PC-3 (cell line): ENCODE data around the gene KLHDC3. TPM values are rescaled to one million over a fixed set of nuclear protein-coding genes. Genes with fewer than 3 reads are reported as not detected.

ENCODE experiments used
- ATAC-seq: fragments of 200-7000 bp; cut with Tn5 transposase; 2 replicates; pipeline ENCODE4 v1.9.1; 2020; ENCODE audit warnings: mild to moderate bottlenecking, moderate library complexity
- BruUV-seq: library from RNA; stranded (reverse); fragments of 400-500 nt; replicated peaks from 2 replicates; lab custom pipeline; 2021; lab: Mats Ljungman, UMichigan
- CTCF ChIA-PET: fragments of 300-600 bp; sonication (Branson Sonifier 250); formaldehyde crosslinking; loops from one replicate; lab custom pipeline; 2022; ENCODE audit warnings: antibody characterized with exemption; lab: Charles Lee
- POLR2A ChIA-PET: fragments of 300-600 bp; sonication (Branson Sonifier 250); formaldehyde crosslinking; loops from one replicate; lab custom pipeline; 2022; ENCODE audit warnings: antibody characterized with exemption; ENCODE audit not compliant: unreplicated experiment; lab: Charles Lee
- DNase-seq: peaks from one replicate; pipeline ENCODE4 v3.0.0-alpha.2; 2015
- H2AFZ ChIP-seq: fragments of 300-600 bp; sonication (generic); 2 replicates; pipeline ENCODE4 v1.6.0; 2016; ENCODE audit warnings: antibody characterized with exemption, low read length
- H3F3A ChIP-seq: fragments of 300-600 bp; sonication (generic); one replicate; pipeline ENCODE4 v1.6.0; 2017; ENCODE audit warnings: antibody characterized with exemption, low read length, control low read depth, mild to moderate bottlenecking; ENCODE audit not compliant: unreplicated experiment
- H3K27ac ChIP-seq: fragments of 300-600 bp; sonication (generic); 2 replicates; pipeline ENCODE4 v1.5.1; 2016; ENCODE audit warnings: mild to moderate bottlenecking, low read length
- H3K27me3 ChIP-seq: fragments of 300-600 bp; sonication (generic); 2 replicates; pipeline ENCODE4 v1.6.1; 2016; ENCODE audit warnings: low read length, mixed read lengths
- H3K36me3 ChIP-seq: fragments of 300-600 bp; sonication (generic); 2 replicates; pipeline ENCODE4 v1.6.1; 2016; ENCODE audit warnings: low read depth, mixed run types, low read length, mixed read lengths
- H3K4me1 ChIP-seq: fragments of 300-600 bp; sonication (generic); 2 replicates; pipeline ENCODE4 v1.5.1; 2016; ENCODE audit warnings: low read length; ENCODE audit not compliant: insufficient read depth
- H3K4me2 ChIP-seq: fragments of 300-600 bp; sonication (generic); 2 replicates; pipeline ENCODE4 v1.6.0; 2016; ENCODE audit warnings: low read length
- H3K4me3 ChIP-seq: fragments of 300-600 bp; sonication (generic); 2 replicates; pipeline ENCODE4 v1.5.1; 2016; ENCODE audit warnings: mild to moderate bottlenecking, low read length, mixed read lengths
- H3K79me2 ChIP-seq: fragments of 300-600 bp; sonication (generic); 2 replicates; pipeline ENCODE4 v1.6.1; 2017; ENCODE audit warnings: low read length, mixed read lengths
- H3K9ac ChIP-seq: fragments of 300-600 bp; sonication (generic); 2 replicates; pipeline ENCODE4 v1.6.0; 2016; ENCODE audit warnings: mild to moderate bottlenecking, low read length
- H3K9me2 ChIP-seq: fragments of 300-600 bp; sonication (generic); replicated peaks from 2 replicates; pipeline ENCODE4 v1.6.1; 2016; ENCODE audit warnings: mixed run types, low read length, mixed read lengths
- H3K9me3 ChIP-seq: fragments of 300-600 bp; sonication (generic); 2 replicates; pipeline ENCODE4 v1.6.1; 2016; ENCODE audit warnings: low read length, mixed read lengths
- H4K20me1 ChIP-seq: fragments of 300-600 bp; sonication (generic); 2 replicates; pipeline ENCODE4 v1.6.1; 2016; ENCODE audit warnings: low read length, mixed read lengths
- CTCF ChIP-seq: fragments of 300-600 bp; sonication (generic); conservative IDR thresholded peaks from 2 replicates; pipeline ENCODE4 v1.5.1; 2017; ENCODE audit warnings: antibody characterized with exemption, low read depth, mild to moderate bottlenecking, low read length
- EZH2 ChIP-seq: fragments of 300-600 bp; sonication (generic); IDR thresholded peaks from one replicate; pipeline ENCODE4 v1.6.1; 2017; ENCODE audit warnings: antibody characterized with exemption, mild to moderate bottlenecking, low read length; ENCODE audit not compliant: unreplicated experiment
- EZH2phosphoT487 ChIP-seq: fragments of 300-600 bp; sonication (generic); IDR thresholded peaks from 2 replicates; pipeline ENCODE4 v1.6.1; 2018; ENCODE audit warnings: mild to moderate bottlenecking, antibody characterized with exemption, low read length, borderline replicate concordance
- intact Hi-C: fragments of 100-400 bp; cut with micrococcal nuclease; formaldehyde crosslinking; loops from 2 replicates; pipeline ENCODE4 v1.9.0; 2023
- total RNA-seq: library from RNA; depleted of rRNA; stranded (reverse); fragments of >200 nt; gene quantifications from 2 replicates; pipeline ENCODE4 v1.2.3, GENCODE V29; 2014

The KLHDC3 gene
- total RNA-seq, 1 experiment from 2014 or later = 76.0 TPM

- Histone ChIP-seq H2AFZ (peak within 1 kb of the TSS; percentile 98), H3K4me3 (peak within 1 kb of the TSS; percentile 91), H3K79me2 (peaks cover 29% of the 10 kb centered on the region), H3F3A (no peaks in the 10 kb centered on the region), H4K20me1 (peaks cover 6% of the 10 kb centered on the region; the same call in 1 of the 2 replicates), H3K27ac (peak within 1 kb of the TSS; percentile 46), H3K9me2 (no peaks in the 10 kb centered on the region), H3K4me2 (peak within 1 kb of the TSS; percentile 99), H3K9me3 (no peaks in the 10 kb centered on the region), H3K4me1 (peaks cover 23% of the 10 kb centered on the region), H3K9ac (peak within 1 kb of the TSS; percentile 93), H3K36me3 (peaks cover 16% of the 10 kb centered on the region; the same call in 1 of the 2 replicates), H3K27me3 (no peaks in the 10 kb centered on the region)
- peak; percentile 86 for ATAC-seq
- peak; percentile 99 for DNase-seq
- TF ChIP-seq EZH2phosphoT487 (no peak), EZH2 (no peak), CTCF (no peak)
- no TSS peak for BruUV-seq
- ChIA-PET CTCF (no interaction called here), POLR2A (interaction anchor here (0.7 kb wide), 1 partner anchor 652 kb away, joined by 3 read pairs; no protein-coding TSS in a partner anchor)
- intact Hi-C loops = loop anchor here (1.0 kb wide), 1 partner anchor 112 kb away; the partner anchor contains the start of gene SRF
Measured at GRCh38 chr6:43059168-43060033, 45.4 kb downstream of the KLHDC3 start, which contains the start of the genes KLC4 and MRPL2. Gene KLC4 (plus strand): TSS chr6:43059631. CDS start chr6:43061336, 1,705 bp downstream. Gene MRPL2 (minus strand): TSS chr6:43059434. CDS start chr6:43059381, 53 bp downstream.

- ChIA-PET CTCF (interaction anchor here (0.5 kb wide), 1 partner anchor 64 kb away, joined by 4 read pairs; no protein-coding TSS in a partner anchor), POLR2A (interaction anchor here (0.7 kb wide), 1 partner anchor 653 kb away, joined by 3 read pairs; no protein-coding TSS in a partner anchor)
- H3K4me1 ChIP-seq = peaks cover 23% of the 10 kb centered on the region
- H3K27me3 ChIP-seq = no peaks in the 10 kb centered on the region
- H3K9me3 ChIP-seq = no peaks in the 10 kb centered on the region
- peaks cover 29% of the 10 kb centered on the region for H3K79me2 ChIP-seq
- peak overlapping the region; percentile 98 for H2AFZ ChIP-seq
- intact Hi-C loops = no loop called here
- H3K36me3 ChIP-seq = peaks cover 16% of the 10 kb centered on the region; the same call in 1 of the 2 replicates
- no peaks in the 10 kb centered on the region for H3K9me2 ChIP-seq
- peak overlapping the region; percentile 91 for H3K4me3 ChIP-seq
- peak overlapping the region; percentile 99 for H3K4me2 ChIP-seq
- DNase-seq = peak; percentile 53
- peak overlapping the region; percentile 46 for H3K27ac ChIP-seq
- BruUV-seq = no TSS peak
- H3F3A ChIP-seq = no peaks in the 10 kb centered on the region
- TF ChIP-seq EZH2 (no peak), CTCF (no peak), EZH2phosphoT487 (no peak)
- peaks cover 6% of the 10 kb centered on the region; the same call in 1 of the 2 replicates for H4K20me1 ChIP-seq
- peak; percentile 55 for ATAC-seq
- H3K9ac ChIP-seq = peak overlapping the region; percentile 93
Measured at GRCh38 chr6:43060034-43060754, 46.1 kb downstream of the KLHDC3 start.
